ENCODE results near the gene MDH2.
"Not testable (repeated sequence)": the region's sequence is repeated elsewhere in the genome, so short reads cannot be mapped to it uniquely, and the experiment has no call there.

The MDH2 gene

DNA sequence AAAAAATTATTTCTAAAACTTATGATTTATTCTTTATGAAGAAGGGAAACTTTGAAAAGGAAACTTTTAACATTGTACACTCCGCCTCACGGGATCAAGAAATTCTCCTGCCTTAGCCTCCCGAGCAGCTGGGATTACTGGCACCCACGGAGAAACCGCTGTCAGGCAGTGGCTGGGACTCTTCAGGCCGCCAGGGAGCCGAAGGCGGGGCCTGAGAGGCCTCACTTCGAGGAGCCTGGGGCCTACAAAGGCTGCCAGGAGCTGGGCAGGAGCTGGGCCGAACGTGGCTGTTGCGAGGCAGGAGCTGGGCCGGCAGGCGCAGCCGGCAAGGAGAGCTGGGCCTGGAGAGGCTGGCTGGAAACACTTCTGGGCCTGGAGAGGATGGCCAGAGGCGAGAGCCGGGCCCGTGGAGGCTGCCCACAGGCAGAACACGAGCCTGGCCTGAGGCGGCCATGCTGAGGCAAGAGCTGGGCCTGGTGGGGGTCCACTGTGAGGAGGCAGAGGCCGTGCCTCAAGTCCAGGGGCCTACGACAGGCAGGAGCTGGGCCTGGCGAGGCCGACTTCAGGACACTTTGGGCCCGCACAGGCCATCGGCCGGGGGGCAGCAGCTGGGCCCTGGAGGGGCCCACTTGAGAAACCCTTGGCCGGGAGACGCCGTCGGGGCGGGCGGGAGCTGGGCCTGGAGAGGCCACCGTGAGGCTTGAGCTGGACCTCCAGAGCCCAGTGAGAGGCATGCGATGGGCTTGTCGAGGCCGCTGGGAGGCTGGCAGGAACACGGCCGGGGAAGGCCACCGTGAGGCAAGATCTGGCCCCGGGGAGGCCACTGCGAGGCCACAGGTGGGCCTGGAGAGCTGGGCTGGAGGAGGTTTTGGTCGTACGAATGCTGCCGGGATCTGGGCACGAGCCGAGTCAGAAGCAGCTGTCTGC is 23.7 kb downstream of the MDH2 start:
- DNase-seq (ENCODE audit: low spot score) = no peak

- no peak for DNase-seq (ENCODE audit: low spot score)
These were observed 24.6 kb downstream of the MDH2 start for GRCh38 chr7:76072243-76073148.

- DNase-seq (ENCODE audit: low spot score) = no peak
These were observed 25.6 kb downstream of the MDH2 start for GRCh38 chr7:76073335-76073990.

DNA sequence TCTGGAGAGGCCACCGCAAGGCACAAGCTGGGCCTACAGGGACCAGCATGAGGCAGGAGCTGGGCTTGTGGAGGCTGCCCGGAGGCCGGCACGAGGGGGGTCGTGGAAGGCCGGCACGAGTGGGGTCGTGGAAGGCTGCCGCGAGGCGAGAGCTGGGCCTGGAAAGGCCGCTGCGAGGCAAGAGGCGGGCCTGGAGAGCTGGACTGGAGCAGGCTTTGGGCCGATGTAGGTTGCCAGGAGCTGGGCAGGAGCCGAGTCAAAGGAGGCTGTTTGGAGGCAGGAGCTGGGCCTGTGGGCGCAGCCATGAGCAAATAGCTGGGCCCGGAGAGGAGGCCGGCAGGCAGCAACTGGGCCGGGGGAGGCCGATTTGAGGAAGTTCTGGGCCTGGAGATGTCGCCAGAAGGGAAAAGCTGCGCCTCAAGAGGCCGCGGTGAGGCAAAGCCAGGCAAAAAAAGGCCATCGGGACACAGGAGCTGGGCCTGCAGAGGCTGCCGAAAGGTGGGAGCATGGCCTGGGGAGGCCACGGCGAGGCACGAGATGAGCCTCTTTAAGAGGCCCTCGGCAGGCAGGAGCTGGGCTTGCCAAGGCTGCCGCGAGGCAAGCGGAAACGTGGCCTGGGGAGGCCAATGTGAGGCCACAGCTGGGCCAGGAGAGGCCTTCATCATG is 26.5 kb downstream of the MDH2 start:
- no peak for DNase-seq (ENCODE audit: low spot score)

GRCh38 chr7:76074972-76075370 is 27.1 kb downstream of the MDH2 start:
- DNase-seq (ENCODE audit: low spot score) = no peak

GRCh38 chr7:76076995-76077394 is 29.1 kb downstream of the MDH2 start:
- DNase-seq (ENCODE audit: low spot score) = no peak

- DNase-seq (ENCODE audit: low spot score) = no peak
These were observed 29.5 kb downstream of the MDH2 start for GRCh38 chr7:76077435-76077834.

DNA sequence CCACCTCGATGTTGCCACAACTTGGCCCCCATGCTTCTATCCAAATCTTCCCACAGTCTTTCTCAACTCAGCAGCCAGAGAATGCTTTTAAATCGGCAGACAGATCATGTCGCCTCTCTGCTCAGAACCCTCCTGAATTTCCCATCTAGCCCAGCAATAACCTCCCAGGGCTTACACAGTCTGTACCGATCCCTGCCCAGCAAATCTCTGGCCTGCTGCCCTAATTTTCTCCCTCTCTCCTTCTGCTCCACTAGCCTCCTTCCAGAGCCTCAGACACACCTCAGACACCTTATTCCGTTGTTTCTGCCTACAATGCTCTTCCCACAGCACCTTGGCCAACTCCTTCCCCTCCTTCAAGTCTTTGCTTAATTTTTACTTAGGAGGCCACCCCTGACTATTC is 32.3 kb downstream of the MDH2 start:
- DNase-seq (ENCODE audit: low spot score) = no peak

GRCh38 chr7:76084115-76084514 is 36.2 kb downstream of the MDH2 start:
- not testable (repeated sequence) for DNase-seq (ENCODE audit: low spot score)

- no peak for DNase-seq (ENCODE audit: low spot score)
These were observed 38.2 kb downstream of the MDH2 start for GRCh38 chr7:76086070-76086469.

DNA sequence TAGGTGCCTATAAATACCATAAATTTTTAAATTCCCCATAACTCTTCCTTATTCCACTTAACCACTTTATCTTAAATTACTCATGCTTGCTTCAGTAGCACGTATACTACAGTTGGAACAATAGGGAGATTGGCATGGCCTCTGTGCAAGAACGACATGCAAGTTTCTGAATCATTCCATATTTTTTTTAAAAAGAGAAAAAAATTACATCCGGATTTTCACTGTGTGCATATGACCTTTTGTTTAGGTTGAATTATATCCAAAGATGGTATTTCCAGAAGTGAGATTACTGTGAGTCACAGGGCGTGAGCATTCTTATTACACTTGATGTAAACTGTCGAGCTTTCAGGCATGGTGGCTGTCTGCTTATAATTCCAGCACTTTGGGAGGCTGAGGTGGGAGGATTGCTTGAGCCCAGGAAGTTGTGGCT is 39.5 kb downstream of the MDH2 start:
- DNase-seq (ENCODE audit: low spot score) = not testable (repeated sequence)

- no peak for DNase-seq (ENCODE audit: low spot score)
These were observed 42.1 kb downstream of the MDH2 start for GRCh38 chr7:76089865-76090475.

- no peak for DNase-seq (ENCODE audit: low spot score)
These were observed 43.6 kb downstream of the MDH2 start for GRCh38 chr7:76091506-76091905.

DNA sequence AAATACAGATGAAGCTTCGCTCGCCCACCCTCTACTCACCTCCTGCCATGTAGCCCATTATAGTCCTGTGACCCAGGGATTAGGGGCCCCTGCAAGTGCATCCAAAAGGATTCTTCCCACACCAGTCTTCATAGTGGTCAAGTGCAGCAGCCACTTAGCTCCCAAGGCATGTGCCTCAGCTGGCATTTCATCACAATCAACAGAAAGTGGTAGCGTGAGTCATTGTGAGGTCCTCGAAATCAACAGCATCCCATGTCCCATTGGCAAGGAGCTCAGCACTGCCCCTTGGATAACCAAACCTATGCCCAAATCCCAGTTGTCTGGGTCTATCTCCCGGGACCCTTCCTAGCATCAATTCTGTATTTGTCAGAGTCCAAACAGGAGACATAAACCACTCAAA is 45.6 kb downstream of the MDH2 start:
- not testable (repeated sequence) for DNase-seq (ENCODE audit: low spot score)

DNA sequence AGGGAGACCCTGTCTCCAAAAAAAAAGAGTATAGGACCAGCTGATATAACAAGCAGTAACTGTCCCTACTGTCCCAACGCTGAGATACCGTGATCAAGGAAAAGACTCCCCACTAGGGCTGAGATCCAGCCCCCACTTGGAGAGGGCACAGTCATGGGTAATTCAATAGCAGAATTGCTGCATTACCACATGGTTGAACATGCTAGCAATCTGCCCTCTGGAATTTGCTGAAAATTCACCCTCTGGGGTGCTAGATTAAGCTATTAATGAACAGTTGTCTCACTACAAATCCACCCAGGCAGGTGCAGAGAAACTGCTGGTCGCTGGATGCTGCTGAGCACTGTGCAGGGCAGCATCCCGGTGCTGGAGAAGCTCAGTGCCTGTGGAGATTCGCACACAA is 46.4 kb downstream of the MDH2 start:
- DNase-seq (ENCODE audit: low spot score) = not testable (repeated sequence)

DNA sequence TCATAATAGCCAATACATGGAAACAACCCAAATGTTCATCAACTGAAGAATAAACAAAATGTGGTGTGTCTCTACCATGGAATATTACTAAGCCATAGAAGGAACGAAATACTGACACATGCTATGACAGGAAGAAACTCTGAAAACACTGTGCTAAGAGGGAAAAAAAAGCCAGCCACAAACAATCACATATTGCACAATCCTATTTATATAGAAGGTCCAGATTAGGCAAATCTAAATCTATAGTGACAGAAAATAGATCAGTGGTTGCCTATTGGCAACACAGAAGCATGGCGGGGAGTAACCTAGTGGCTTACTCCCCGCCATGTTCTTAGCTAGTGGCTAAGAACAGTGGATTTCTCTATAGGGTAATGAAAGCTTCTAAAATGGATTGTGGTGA is 48.0 kb downstream of the MDH2 start:
- no peak for DNase-seq (ENCODE audit: low spot score)

DNA sequence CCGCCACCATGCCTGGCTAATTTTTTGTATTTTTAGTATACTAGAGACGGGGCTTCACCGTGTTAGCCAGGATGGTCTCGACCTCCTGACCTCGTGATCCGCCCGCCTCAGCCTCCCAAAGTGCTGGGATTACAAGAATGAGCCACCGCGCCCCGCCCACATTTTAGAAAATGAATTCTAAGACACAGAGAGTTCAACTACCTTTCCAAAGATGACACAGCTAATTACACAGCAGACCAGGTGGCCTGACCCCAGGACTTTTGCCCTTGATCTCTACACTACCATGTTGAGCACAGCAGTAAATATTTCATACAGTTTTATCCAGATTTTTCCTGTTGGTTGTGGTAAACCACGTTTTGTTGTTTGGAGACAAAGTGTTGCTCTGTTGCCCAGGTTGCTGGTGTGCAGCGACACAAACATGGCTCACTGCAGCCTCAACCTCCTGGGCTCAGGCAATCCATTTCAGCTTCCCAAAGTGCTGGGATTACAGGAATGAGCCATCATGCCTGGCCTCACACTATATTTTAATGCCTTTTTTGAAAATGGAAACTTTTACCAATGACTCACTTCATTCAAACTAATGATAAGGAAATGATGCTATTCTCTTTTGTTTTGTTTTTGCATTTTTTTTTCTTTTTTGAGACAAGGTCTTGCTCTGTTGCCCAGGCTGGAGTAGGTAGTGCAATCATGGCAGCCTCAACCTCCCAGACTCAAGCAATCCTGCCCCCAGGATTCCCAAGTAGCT is 54.0 kb downstream of the MDH2 start:
- not testable (repeated sequence) for DNase-seq (ENCODE audit: low spot score)

- not testable (repeated sequence) for DNase-seq (ENCODE audit: low spot score)
These were observed 55.9 kb downstream of the MDH2 start for GRCh38 chr7:76103788-76104187.

- DNase-seq (ENCODE audit: low spot score) = not testable (repeated sequence)
These were observed 58.2 kb downstream of the MDH2 start for GRCh38 chr7:76106130-76106529.

DNA sequence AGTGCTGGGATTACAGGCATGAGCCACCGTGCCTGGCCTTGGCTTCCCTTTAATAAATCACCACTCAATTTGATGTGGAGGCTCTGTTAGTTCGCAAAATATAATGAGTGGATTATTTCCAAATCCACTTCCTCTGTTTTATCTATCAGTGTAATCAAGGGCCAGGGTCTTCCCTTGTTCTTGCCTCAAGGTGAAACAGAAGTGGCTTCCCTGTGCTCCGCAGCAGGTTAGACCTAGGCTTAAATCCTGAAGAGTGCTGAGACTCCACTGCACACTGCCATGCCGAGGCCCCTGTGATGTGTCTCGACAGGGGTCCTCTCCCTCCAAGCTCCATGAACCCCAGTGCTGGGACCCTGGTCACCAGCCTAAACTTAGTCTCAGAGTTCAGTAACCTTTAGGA is 59.0 kb downstream of the MDH2 start:
- DNase-seq (ENCODE audit: low spot score) = no peak
